Measurements from ENCODE around the gene TAF11. TPM values are rescaled to one million over a fixed set of nuclear protein-coding genes. Genes with fewer than 3 reads are reported as not detected.

Gene TAF11
- total RNA-seq, 4 donors from 2014 or later, result 17.1 to 25.3 (median 20.3) TPM

- no peaks in the 10 kb centered on the region for H3K4me1 ChIP-seq
- WGBS, 2 donors, result 93 to 94% methylated on average over 2 of the region's 2 CpGs
- no peak for DNase-seq (ENCODE audit: low spot score in 2 of 2)
- H3K36me3 ChIP-seq, result peaks cover 0 to 65% (median 0%) of the 10 kb centered on the region in 3 donors
- H3K9me3 ChIP-seq, result no peaks in the 10 kb centered on the region
- H3K27ac ChIP-seq, result no peak overlapping the region
- no peaks in the 10 kb centered on the region for H3K27me3 ChIP-seq
- TF ChIP-seq, protein P1, sequence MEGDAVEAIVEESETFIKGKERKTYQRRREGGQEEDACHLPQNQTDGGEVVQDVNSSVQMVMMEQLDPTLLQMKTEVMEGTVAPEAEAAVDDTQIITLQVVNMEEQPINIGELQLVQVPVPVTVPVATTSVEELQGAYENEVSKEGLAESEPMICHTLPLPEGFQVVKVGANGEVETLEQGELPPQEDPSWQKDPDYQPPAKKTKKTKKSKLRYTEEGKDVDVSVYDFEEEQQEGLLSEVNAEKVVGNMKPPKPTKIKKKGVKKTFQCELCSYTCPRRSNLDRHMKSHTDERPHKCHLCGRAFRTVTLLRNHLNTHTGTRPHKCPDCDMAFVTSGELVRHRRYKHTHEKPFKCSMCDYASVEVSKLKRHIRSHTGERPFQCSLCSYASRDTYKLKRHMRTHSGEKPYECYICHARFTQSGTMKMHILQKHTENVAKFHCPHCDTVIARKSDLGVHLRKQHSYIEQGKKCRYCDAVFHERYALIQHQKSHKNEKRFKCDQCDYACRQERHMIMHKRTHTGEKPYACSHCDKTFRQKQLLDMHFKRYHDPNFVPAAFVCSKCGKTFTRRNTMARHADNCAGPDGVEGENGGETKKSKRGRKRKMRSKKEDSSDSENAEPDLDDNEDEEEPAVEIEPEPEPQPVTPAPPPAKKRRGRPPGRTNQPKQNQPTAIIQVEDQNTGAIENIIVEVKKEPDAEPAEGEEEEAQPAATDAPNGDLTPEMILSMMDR (IDR thresholded peaks at IDR 0.05), result no peak
- TF ChIP-seq POLR2A (IDR thresholded peaks at IDR 0.05) (no peak), EP300 (IDR thresholded peaks at IDR 0.05) (no peak)
- no peak overlapping the region for H3K4me3 ChIP-seq
These were observed 58.7 kb downstream of the TAF11 start for GRCh38 chr6:34829137-34829536.

Other genes with a start within 250 kb of the TAF11 start
- 10 to 100 TPM; 57.6 to 78.9 (median 65.7) TPM for gene ILRUN, start 191.3 kb downstream of the TAF11 start, total RNA-seq
- gene SNRPC, start 130.5 kb downstream of the TAF11 start, total RNA-seq, result 10 to 100 TPM; 41.2 to 80.4 (median 66.0) TPM
- gene BLTP3A, start 96.0 kb downstream of the TAF11 start, total RNA-seq, result 10 to 100 TPM in 3 of 4 donors, 1 to 10 TPM in 1; 9.8 to 16.8 (median 13.4) TPM
- 10 to 100 TPM; 39.3 to 55.9 (median 44.0) TPM for gene ANKS1A, start 1.2 kb upstream of the TAF11 start, total RNA-seq

Measured in tibial nerve (tissue), 4 donors.